H1 (cell line): ENCODE measurements around the gene LRP1. TPM values are rescaled to one million over a fixed set of nuclear protein-coding genes. Genes with fewer than 3 reads are reported as not detected.

Experiments used
- CTCF ChIA-PET: fragments of 300-600 bp; sonication (Branson Sonifier 250); formaldehyde crosslinking; loops from one replicate; lab custom pipeline; 2021; ENCODE audit not compliant: partially characterized antibody; lab: Charles Lee
- POLR2A ChIA-PET: fragments of 300-600 bp; sonication (Branson Sonifier 250); formaldehyde crosslinking; loops from one replicate; lab custom pipeline; 2021; ENCODE audit warnings: inconsistent platforms; ENCODE audit not compliant: partially characterized antibody; lab: Charles Lee
- DNase-seq, 2 experiments: peaks; one replicate each; pipeline versions ENCODE4 v3.0.0 to v3.0.0-alpha.2; 2010 to 2022; ENCODE audit warnings: low spot score in 2 of 2, low read depth in 1 of 2, mixed read lengths in 1 of 2
- FAIRE-seq: peaks from 2 replicates; lab custom pipeline; 2011; peaks lifted over from hg19 to GRCh38; lab: Jason Lieb, UNC
- H2AFZ ChIP-seq: 2 replicates; pipeline ENCODE4 v1.8.1; 2012; ENCODE audit warnings: low read length, inconsistent platforms
- H2AK5ac ChIP-seq: 2 replicates; pipeline ENCODE4 v1.6.1; 2013; ENCODE audit warnings: low read depth, low read length
- H2BK120ac ChIP-seq: replicated peaks from 2 replicates; pipeline ENCODE3; 2013; ENCODE audit warnings: low read depth, low read length, inconsistent platforms
- H2BK12ac ChIP-seq: 2 replicates; pipeline ENCODE4 v1.6.1; 2013; ENCODE audit warnings: low read depth, low read length
- H2BK15ac ChIP-seq: 2 replicates; pipeline ENCODE4 v1.6.1; 2013; ENCODE audit warnings: low read length
- H2BK20ac ChIP-seq: 2 replicates; pipeline ENCODE4 v1.6.1; 2013; ENCODE audit warnings: low read length
- H2BK5ac ChIP-seq: 2 replicates; pipeline ENCODE4 v1.6.1; 2013; ENCODE audit warnings: low read depth, low read length
- H3K14ac ChIP-seq: 2 replicates; pipeline ENCODE4 v1.6.1; 2013; ENCODE audit warnings: inconsistent platforms; ENCODE audit not compliant: insufficient read length
- H3K18ac ChIP-seq: 2 replicates; pipeline ENCODE4 v1.6.1; 2013; ENCODE audit warnings: low read length; ENCODE audit errors: extremely low read depth
- H3K23ac ChIP-seq: 2 replicates; pipeline ENCODE4 v1.6.1; 2013; ENCODE audit warnings: inconsistent platforms; ENCODE audit not compliant: insufficient read length
- H3K23me2 ChIP-seq: 2 replicates; pipeline ENCODE4 v1.6.1; 2013; ENCODE audit warnings: low read depth, low read length
- H3K27ac ChIP-seq: 2 replicates; pipeline ENCODE4 v1.6.1; 2011; ENCODE audit warnings: low read depth, low read length, inconsistent platforms
- H3K27me3 ChIP-seq, 4 experiments: replicated peaks in 1 of 4; 1 replicate in 1 of 4; 2 replicates in 3 of 4; pipeline versions ENCODE4 v1.6.1 to v1.8.1; 2011 to 2013; ENCODE audit warnings: low read length in 3 of 4, mild to moderate bottlenecking in 3 of 4, inconsistent platforms in 2 of 4, mixed read lengths in 2 of 4, moderate library complexity in 1 of 4; ENCODE audit not compliant: control insufficient read depth in 3 of 4, insufficient read depth in 3 of 4; ENCODE audit errors: extremely low read depth in 1 of 4
- H3K36me3 ChIP-seq, 4 experiments: 2 replicates each; pipeline versions ENCODE4 v1.6.1 to v1.8.1; 2011 to 2013; ENCODE audit warnings: mild to moderate bottlenecking in 4 of 4, low read length in 3 of 4, moderate library complexity in 2 of 4, control low read depth in 1 of 4, inconsistent platforms in 1 of 4; ENCODE audit not compliant: insufficient read depth in 4 of 4, control insufficient read depth in 2 of 4
- H3K4ac ChIP-seq: replicated peaks from 2 replicates; pipeline ENCODE3; 2013; ENCODE audit warnings: low read length, low read depth, mixed read lengths, inconsistent platforms; ENCODE audit not compliant: insufficient read length
- H3K4me1 ChIP-seq, 4 experiments: replicated peaks in 1 of 4; 1 replicate in 1 of 4; 2 replicates in 3 of 4; pipeline versions ENCODE4 v1.6.1 to v1.8.1; 2011 to 2013; ENCODE audit warnings: low read length in 3 of 4, inconsistent platforms in 2 of 4, mixed read lengths in 1 of 4; ENCODE audit not compliant: insufficient read depth in 4 of 4, control insufficient read depth in 3 of 4
- H3K4me2 ChIP-seq, 2 experiments: 2 replicates each; pipeline versions ENCODE4 v1.6.1 to v1.8.1; 2011 to 2013; ENCODE audit warnings: low read depth in 2 of 2, low read length in 2 of 2, control low read depth in 1 of 2, inconsistent platforms in 1 of 2, mild to moderate bottlenecking in 1 of 2; ENCODE audit not compliant: insufficient read depth in 1 of 2
- H3K4me3 ChIP-seq, 4 experiments: fragments of 200-600, 300-600 bp in 1 of 4; sonication (generic), shearing (Covaris generic), sonication (Bioruptor Twin) in 1 of 4; 2 replicates each; pipeline versions ENCODE4 v1.5.1 to v1.8.1; 2011 to 2016; ENCODE audit warnings: low read length in 4 of 4, low read depth in 3 of 4, control low read depth in 2 of 4, inconsistent platforms in 2 of 4, mild to moderate bottlenecking in 2 of 4, mixed read lengths in 1 of 4, moderate library complexity in 1 of 4; ENCODE audit not compliant: insufficient read depth in 2 of 4; ENCODE audit errors: extremely low read depth in 1 of 4
- H3K56ac ChIP-seq: replicated peaks from 2 replicates; pipeline ENCODE3; 2013; ENCODE audit warnings: low read depth, mild to moderate bottlenecking, mixed read lengths, low read length, inconsistent platforms; ENCODE audit not compliant: insufficient read length
- H3K79me1 ChIP-seq: 2 replicates; pipeline ENCODE4 v1.6.1; 2013; ENCODE audit warnings: low read depth, low read length, control low read depth
- H3K79me2 ChIP-seq, 2 experiments: 2 replicates each; pipeline versions ENCODE4 v1.6.1 to v1.8.1; 2012 to 2013; ENCODE audit warnings: low read length in 2 of 2, mild to moderate bottlenecking in 2 of 2, inconsistent platforms in 1 of 2; ENCODE audit not compliant: insufficient read depth in 2 of 2, control insufficient read depth in 1 of 2
- H3K9ac ChIP-seq, 4 experiments: replicated peaks in 1 of 4; 1 replicate in 1 of 4; 2 replicates in 3 of 4; pipeline versions ENCODE4 v1.6.1 to v1.8.1; 2011 to 2013; ENCODE audit warnings: low read depth in 3 of 4, low read length in 3 of 4, control low read depth in 2 of 4, mild to moderate bottlenecking in 2 of 4, moderate library complexity in 2 of 4, inconsistent platforms in 1 of 4; ENCODE audit errors: extremely low read depth in 1 of 4
- H3K9me3 ChIP-seq, 2 experiments: 2 replicates each; pipeline versions ENCODE4 v1.6.1 to v1.8.1; 2012 to 2013; ENCODE audit warnings: mild to moderate bottlenecking in 2 of 2, moderate library complexity in 2 of 2, control low read depth in 1 of 2, inconsistent platforms in 1 of 2, low read depth in 1 of 2, low read length in 1 of 2, mixed read lengths in 1 of 2; ENCODE audit not compliant: insufficient read depth in 2 of 2
- H4K20me1 ChIP-seq, 2 experiments: replicated peaks in 1 of 2; 2 replicates each; pipeline versions ENCODE3 to v1.8.1; 2011 to 2013; ENCODE audit warnings: inconsistent platforms in 2 of 2, low read length in 2 of 2, mild to moderate bottlenecking in 1 of 2; ENCODE audit not compliant: insufficient read depth in 2 of 2, control insufficient read depth in 1 of 2
- H4K5ac ChIP-seq: 2 replicates; pipeline ENCODE4 v1.6.1; 2013; ENCODE audit warnings: low read length, low read depth, mixed read lengths, inconsistent platforms; ENCODE audit not compliant: insufficient read length
- H4K8ac ChIP-seq: 2 replicates; pipeline ENCODE4 v1.8.0; 2013; ENCODE audit warnings: mild to moderate bottlenecking, moderate library complexity, low read length, inconsistent platforms; ENCODE audit not compliant: insufficient read depth; ENCODE audit errors: extremely low read depth
- H4K91ac ChIP-seq: replicated peaks from 2 replicates; pipeline ENCODE3; 2013; ENCODE audit warnings: low read length, mixed read lengths, inconsistent platforms; ENCODE audit not compliant: insufficient read length
- CHD2 ChIP-seq: IDR thresholded peaks from 2 replicates; pipeline ENCODE4 v1.6.1; 2012; ENCODE audit warnings: low read length, improper control_type of control experiment
- WGBS, 2 experiments: shearing (Covaris generic) in 1 of 2; methylation state at CpG; one replicate each; pipeline versions ENCODE4 v1.1.6 to v1.1.7; 2013 to 2015; ENCODE audit warnings: low lambda C conversion rate in 2 of 2, mixed read lengths in 2 of 2, inconsistent platforms in 1 of 2, low coverage in 1 of 2, missing lambda C conversion rate in 1 of 2; ENCODE audit not compliant: insufficient replicate concordance in 2 of 2, insufficient coverage in 1 of 2, insufficient read length in 1 of 2; ENCODE audit errors: extremely low coverage in 1 of 2, missing lambda C conversion rate in 1 of 2; 5-methylcytosine and 5-hydroxymethylcytosine counted together
- long read RNA-seq, 2 experiments: library from RNA in 1 of 2; library from capped mRNA in 1 of 2; stranded (forward); transcript quantifications; one replicate each; pipeline ENCODE4 v2.0.0, GENCODE V29; 2021; ENCODE audit warnings: inconsistent platforms in 1 of 2
- polyA minus RNA-seq, 3 experiments: library from RNA; depleted of rRNA, polyadenylated mRNA; stranded (reverse); fragments of >200 nt; gene quantifications; 1 replicate in 2 of 3; 2 replicates in 1 of 3; pipeline ENCODE4 v1.2.3, GENCODE V29; 2011
- polyA plus RNA-seq, 7 experiments: library from polyadenylated mRNA; depleted of rRNA in 3 of 7; stranded (reverse) in 5 of 7; unstranded in 2 of 7; fragments of >200 nt in 5 of 7; fragments of 200-250 nt in 2 of 7; gene quantifications; 1 replicate in 5 of 7; 2 replicates in 1 of 7; 4 replicates in 1 of 7; pipeline versions ENCODE4 v1.2.1 to v1.2.3, GENCODE V29; 2011 to 2013; ENCODE audit warnings: missing spikeins in 2 of 7, mixed read lengths in 2 of 7
- total RNA-seq: library from RNA; stranded (reverse); fragmentation: NEBNext Ultra II Directional; extraction: Animal tissue kit (Norgen Biotek cat#: 25700); gene quantifications from 2 replicates; pipeline ENCODE4 v1.2.1, GENCODE V29; 2021

Gene LRP1
- 92.5 and 99.1 TPM in 2 replicates for total RNA-seq
- 35.3 and 59.0 TPM in 2 replicates for polyA plus RNA-seq (2011; rRNA removed)
- polyA plus RNA-seq (2011; cell fraction: cytosol; rRNA removed) = 32.8 TPM
- polyA plus RNA-seq (2011; cell fraction: nucleus; rRNA removed) = 168 TPM
- polyA plus RNA-seq (2012, experiment 1 of 2) = 61.6 to 121 TPM (median 97.9 TPM) in 4 replicates
- polyA plus RNA-seq (2012, experiment 2 of 2) = 64.6 TPM
- polyA plus RNA-seq (2013, experiment 1 of 2) = 72.6 TPM
- 45.3 TPM for polyA plus RNA-seq (2013, experiment 2 of 2)
- polyA minus RNA-seq (2011; rRNA and poly(A)+ RNA removed) = 137 and 189 TPM in 2 replicates
- polyA minus RNA-seq (2011; cell fraction: cytosol; rRNA and poly(A)+ RNA removed) = 104 TPM
- polyA minus RNA-seq (2011; cell fraction: nucleus; rRNA and poly(A)+ RNA removed) = 104 TPM
- long read RNA-seq, experiment 1, partial matches to known transcripts = 79 of 92 reads
- long read RNA-seq, experiment 1, other reads (novel, unspliced or antisense) = 11 of 92 reads
- long read RNA-seq, experiment 2, partial matches to known transcripts = 0 of 1 reads
- long read RNA-seq, experiment 2, other reads (novel, unspliced or antisense) = 0 of 1 reads

DNA sequence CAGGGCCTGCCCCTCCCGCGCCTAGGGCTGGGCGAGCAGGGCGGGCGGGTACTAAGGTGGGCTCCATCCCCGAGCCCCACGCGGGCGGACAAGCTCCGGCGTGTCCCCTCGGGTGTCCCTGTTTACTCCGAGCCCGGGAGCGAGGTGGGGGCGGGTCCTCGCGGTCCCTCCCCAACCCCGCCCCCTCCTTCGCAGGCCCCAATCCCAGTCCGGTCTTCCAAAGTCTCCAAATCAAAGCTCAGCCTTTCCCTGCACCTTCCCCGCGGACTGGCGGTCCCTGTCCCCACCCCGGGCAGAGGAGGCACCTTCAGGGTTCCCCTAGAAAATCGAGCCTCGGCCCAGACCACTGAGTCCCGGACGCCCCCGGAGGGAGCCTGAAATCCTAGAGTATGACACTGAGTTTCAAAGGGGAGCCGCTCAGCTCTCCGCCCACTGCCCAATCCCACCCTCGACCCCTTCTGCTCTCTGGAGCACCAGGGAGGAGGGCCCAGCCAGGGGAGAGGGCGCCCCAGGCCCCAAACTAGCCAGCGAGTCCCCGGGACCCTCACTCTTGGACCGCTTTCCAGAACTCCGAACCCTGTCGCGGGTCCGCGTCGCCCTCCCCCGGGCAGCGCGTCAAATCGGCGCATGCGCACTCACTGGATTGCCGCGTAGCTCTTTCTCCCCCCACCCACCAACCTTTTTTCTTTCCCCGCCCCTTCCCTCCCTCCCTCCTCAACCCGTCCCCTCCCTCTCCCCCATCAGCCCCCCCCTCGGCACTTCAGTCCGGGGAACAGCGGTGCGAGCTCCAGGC is at the start of gene LRP1:
LRP1 (plus strand) TSS at position 758 of the 793 bp plus-strand sequence. CDS start 482 bp downstream, outside the sequence.
- peaks cover 19 to 31% (median 23%) of the 10 kb centered on the region in 4 experiments; a peak in 6 of 7 replicates for H3K4me1 ChIP-seq
- H2BK120ac ChIP-seq = no peak within 1 kb of the TSS
- H3K36me3 ChIP-seq = no peaks in the 10 kb centered on the region; a peak in 1 of 8 replicates
- H3K14ac ChIP-seq = peak within 1 kb of the TSS; percentile 66
- no peak for FAIRE-seq
- peak within 1 kb of the TSS; percentile 76 for H4K91ac ChIP-seq
- POLR2A ChIA-PET = interaction anchor here (0.5 to 9.3 kb wide), 44 partner anchors 8 to 1043 kb away, joined by 3 to 105 read pairs (median 5); partner anchors contain the start of genes LRP1-AS, NAB2, NEMP1 and PTGES3
- H2BK15ac ChIP-seq = no peak within 1 kb of the TSS; the same call in 1 of the 2 replicates
- H3K23ac ChIP-seq = no peak within 1 kb of the TSS
- no peak within 1 kb of the TSS for H2BK20ac ChIP-seq
- H3K4me3 ChIP-seq = peak within 1 kb of the TSS; percentile 81 to 93 (median 87)
- 1% methylated on average over 33 of the region's 57 CpGs; no CpG with 5 or more reads in 1 of the 2 experiments for WGBS, 2 experiments
- H3K9ac ChIP-seq = peak within 1 kb of the TSS; percentile 66 to 81 (median 70)
- H2BK12ac ChIP-seq = no peak within 1 kb of the TSS
- H3K23me2 ChIP-seq = peaks cover 6% of the 10 kb centered on the region; the same call in 1 of the 2 replicates
- H3K18ac ChIP-seq = peak within 1 kb of the TSS; percentile 93
- CTCF ChIA-PET = interaction anchor here (0.7 to 19.8 kb wide), 10 partner anchors 11 to 110 kb away, joined by 3 to 305 read pairs (median 6); partner anchors contain the start of gene STAT6
- peak within 1 kb of the TSS; percentile 81 for H3K56ac ChIP-seq
- H3K4me2 ChIP-seq = peak within 1 kb of the TSS; percentile 85 to 86
- H3K79me2 ChIP-seq = peaks cover 7 to 36% of the 10 kb centered on the region in 2 experiments; a peak in 3 of 4 replicates
- peaks cover 10% of the 10 kb centered on the region for H3K79me1 ChIP-seq
- peak within 1 kb of the TSS; percentile 71; the same call in 1 of the 2 replicates for H3K27ac ChIP-seq
- H3K9me3 ChIP-seq = no peaks in the 10 kb centered on the region
- H2AFZ ChIP-seq = no peak within 1 kb of the TSS
- peak in 1 of 2 experiments; percentile 91 for DNase-seq
- no peaks in the 10 kb centered on the region for H3K27me3 ChIP-seq
- H2BK5ac ChIP-seq = peak within 1 kb of the TSS; percentile 95
- peak within 1 kb of the TSS; percentile 93 for H4K8ac ChIP-seq
- H2AK5ac ChIP-seq = 0 out of 2 replicates have a peak within 1 kb of the TSS, but pooled peaks have one; percentile 29
- peaks cover 5 to 11% of the 10 kb centered on the region in 2 experiments for H4K20me1 ChIP-seq
- H3K4ac ChIP-seq = peak within 1 kb of the TSS; percentile 8
- H4K5ac ChIP-seq = peak within 1 kb of the TSS; percentile 87
- TF ChIP-seq CHD2 = no peak
